Measurements from ENCODE around the gene PAX8.
"Not testable (repeated sequence)": the region's sequence is repeated elsewhere in the genome, so short reads cannot be mapped to it uniquely, and the experiment has no call there.

Gene PAX8

DNA sequence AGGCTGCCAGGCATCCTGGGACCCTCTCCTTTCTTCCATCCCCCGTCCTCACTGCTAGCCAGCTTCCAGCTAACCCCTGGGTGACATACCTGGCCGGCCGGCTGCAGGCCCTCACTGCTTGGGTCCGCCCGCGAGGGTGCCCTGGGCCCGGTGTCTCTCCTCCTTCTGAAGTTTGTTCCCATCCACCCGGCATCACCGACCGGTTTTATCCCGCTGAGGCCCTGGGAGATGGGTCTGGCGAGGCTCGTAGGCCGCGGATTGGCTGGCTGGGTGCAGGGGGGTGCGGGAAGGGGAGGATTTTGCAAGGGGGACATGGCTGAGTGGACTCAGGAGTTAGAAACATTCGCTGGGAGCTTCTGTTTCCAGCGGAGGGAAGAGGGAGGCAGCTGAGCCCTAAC lies at the start of gene PAX8:
Gene PAX8 (minus strand): TSS at position 180 of the 398 bp plus-strand sequence. CDS start 527 bp downstream, outside the sequence.
- DNase-seq: no peak

DNA sequence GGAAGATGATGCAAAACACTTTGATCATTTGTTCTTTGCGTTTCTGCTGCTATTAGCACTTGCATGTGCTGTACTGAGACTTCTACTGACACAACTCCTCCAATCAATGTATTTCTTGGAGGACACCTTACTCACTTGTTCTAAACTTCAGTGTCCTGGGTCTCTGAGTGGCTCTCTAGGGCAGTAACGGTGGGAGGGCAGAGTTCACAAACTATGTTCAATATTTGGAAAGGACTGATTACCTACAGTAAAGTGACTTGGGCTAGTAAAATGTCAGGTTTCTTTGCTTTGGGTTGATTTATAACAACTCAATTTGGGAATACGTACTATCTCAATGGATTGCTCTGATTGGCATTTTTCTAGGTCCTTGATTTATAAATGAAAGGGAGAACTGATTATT lies 49.3 kb upstream of the PAX8 start:
- no peak for DNase-seq

DNA sequence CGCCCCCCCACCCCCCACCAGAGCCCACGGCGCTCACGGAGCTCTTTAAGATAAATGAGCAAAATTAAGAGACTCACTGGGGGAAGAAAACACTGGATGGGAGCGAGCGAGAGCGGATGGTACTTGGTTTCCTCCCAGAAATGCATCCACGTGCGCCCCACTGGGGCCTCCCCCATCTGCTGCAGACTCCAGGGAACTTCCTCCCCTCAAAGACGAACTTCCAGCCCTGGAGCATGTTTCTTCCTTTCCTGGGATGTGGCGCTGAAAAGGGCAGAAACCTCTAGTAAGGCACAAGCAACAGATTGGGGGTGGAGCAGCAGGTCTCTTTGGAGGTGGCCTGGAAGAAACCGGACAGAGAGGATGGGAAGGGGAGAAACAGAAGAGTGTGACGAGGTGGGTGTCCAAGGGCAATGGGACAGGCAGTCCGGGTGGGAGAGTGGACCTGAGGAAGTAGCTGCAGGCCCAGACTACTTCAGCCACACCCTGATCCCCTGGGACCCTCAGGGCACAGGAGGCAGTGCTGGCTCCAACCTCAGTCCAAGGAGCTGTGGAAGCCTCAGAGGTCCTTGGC lies 46.5 kb upstream of the PAX8 start:
- peak in 1 of 56 donors; percentile 44 for DNase-seq

DNA sequence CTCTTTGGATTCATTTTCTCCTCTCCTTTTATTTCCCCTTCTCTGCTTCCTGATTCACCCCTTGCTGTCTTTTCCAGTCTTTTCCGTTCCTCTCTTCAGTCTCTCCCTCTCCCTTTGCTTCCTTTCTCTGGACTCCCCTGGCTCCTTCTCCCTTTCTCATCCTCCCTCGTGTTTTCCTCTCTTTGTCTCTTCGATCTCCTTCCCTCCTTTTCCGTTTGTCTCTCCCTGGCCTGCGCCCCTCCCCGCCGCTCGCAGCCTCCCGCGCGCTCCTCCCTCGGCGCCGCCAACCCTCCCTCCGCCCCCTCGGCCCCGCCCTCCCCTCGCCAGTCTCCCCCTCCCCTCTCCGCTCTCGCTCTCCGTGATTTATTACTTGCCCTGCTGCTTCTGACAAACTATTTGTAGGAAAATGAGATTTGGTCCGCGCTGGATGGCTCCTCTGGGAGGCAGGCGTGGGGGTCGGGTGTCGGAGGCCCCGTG lies 46.0 kb upstream of the PAX8 start:
- peak in 29 of 56 donors; percentile 3 to 63 (median 24) for DNase-seq

DNA sequence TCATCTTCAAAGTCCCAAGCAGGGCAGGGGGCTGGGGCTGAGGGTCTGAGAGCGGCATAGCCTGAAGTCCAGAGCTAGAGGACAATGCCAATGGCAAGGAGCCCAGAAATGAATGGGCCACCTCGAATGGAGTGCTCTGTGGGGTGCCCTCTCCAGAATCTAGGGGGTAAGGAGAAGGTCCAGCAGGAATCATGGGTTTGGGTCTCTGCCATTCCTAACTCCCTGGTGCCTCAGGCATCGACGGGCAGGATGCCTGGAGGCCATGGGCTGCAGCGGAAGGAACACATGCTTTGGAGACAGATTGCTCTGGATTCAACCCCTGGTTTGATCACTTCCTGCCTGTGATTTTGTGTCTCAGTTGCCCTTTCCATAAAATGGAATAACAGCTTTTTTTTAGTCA lies 44.4 kb upstream of the PAX8 start:
- peak in 3 of 56 donors; percentile 3 to 25 (median 3) for DNase-seq

DNA sequence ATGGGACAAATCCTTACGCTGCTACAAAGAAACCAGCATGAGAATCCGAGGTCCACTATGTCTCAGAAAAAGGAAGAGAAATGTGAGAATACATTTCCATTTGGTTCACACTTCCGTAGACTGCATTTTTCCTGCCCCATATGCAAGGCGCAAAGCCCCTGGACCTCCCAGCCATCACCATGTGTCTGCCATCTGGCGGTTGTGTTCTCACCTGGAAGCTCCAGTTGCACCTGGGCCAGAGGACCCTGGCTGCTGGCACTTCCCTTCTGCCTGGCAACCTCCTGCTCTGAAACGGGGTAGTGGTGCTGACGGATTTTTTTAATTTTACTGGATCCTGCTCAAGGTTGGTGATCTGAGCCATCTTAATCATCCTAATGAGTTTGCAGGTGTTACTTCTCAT lies 41.4 kb upstream of the PAX8 start:
- DNase-seq: not testable (repeated sequence)

DNA sequence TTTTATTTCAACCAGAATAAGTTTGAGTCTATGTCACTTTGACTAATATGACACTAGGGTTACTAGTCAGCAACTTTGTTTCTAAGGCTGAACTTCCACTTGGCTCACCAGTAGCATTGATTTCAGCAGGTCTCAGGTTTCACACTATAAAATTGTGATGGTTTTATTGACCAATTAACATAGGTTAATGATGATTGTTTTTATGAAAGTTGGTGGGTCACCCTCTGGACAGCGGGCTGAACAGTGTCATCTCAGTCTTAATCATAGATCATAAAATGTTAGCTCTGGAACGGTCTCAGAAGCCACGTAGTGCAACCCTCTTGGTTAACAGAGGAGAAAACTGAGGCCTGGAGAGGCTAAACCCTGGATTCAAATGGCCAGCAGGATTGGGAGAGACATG lies 40.2 kb upstream of the PAX8 start:
- not testable (repeated sequence) for DNase-seq

DNA sequence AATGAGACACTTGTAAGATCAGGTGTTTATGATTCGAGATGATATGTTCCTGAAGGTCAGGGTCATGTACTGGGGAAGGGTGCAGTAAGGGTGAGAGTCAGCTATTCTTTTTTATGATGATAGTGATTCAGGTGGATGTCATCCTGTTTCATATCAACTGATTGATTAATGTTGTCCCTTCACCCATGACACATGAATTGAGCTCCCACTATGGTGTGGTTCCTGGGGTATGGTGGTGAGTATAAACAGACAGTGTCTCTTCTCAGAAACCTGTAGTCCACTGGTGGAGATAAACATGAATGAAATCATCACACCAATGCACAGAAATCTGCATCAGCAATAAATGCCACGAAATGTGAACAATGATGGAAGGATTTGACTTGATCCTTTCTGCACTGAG lies 37.4 kb upstream of the PAX8 start:
- DNase-seq: no peak

DNA sequence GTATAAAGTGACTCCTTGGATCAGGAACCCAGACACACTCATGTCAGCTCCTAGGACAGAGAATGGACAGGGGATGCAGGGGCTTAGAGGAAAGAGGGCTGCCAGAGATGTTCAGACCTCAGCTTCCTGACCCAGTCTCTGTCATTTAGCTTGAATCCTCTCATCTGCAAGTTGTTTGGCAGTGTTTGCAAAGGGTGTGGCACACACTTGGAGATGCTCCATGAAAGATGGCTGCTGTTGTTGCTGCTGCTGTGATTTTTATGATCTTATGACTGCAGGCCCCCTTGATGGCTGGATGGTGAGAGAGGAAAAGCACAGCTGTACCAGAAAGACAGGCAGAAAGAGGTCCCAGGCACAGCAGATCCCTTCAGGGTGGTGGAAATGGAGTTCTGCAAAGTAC lies 35.9 kb upstream of the PAX8 start:
- DNase-seq: not testable (repeated sequence)

DNA sequence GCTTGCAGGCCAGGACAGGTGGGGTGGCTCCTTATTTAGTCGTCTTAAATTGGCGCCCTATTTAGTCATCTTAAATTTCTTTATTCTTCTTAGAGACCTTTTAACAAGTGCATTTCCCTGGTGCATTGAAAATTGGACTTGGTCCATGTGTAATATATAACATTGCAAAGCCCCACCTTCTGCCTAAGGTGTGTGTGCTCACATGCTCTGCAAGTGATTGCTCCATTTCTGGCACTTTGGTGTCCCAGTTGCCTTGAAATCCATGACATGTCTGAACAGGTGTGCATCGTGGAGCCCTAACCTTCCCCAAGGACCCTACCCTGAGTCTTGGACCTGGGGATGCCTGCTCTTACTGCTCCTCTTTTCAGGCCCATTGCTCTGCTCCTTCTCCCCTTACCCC lies 35.5 kb upstream of the PAX8 start:
- DNase-seq: not testable (repeated sequence)

DNA sequence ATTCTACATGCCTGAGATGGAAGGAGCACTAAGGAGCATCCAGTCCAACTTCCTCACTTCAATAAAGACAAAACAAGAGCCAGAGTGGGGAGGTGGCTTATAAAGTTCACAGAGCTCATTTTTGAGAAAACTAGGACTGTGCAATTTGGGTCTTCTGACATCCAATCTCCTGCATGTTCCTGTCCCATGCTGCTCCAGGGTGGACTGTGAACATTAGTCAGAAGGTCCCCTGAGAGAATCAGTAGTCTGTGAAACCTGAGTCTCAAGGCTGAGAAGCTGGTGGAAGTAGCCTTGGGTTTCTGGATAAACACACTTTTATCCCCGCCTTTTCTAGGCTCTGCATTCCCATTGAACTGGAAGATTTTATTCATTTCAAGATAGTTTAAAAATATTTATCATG lies 33.1 kb upstream of the PAX8 start:
- not testable (repeated sequence) for DNase-seq

DNA sequence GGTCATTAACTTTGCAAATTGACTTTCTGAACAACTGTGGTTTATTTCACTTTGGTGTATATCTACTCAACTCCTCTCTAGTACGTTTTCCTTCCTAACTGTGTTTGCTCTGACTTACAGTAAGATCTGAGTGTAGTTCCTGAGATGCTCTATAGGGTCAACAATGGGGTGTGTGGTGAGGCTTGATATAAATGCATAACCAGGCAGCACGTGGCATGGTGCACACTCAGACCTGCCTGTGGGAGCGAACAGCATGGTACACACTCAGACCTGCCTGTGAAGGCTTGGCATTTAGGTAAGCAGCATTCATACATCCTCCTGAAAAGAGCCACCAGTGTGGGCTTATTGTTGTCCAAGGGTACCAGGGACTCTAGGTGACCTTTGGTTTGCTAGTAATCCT lies 32.5 kb upstream of the PAX8 start:
- not testable (repeated sequence) for DNase-seq

DNA sequence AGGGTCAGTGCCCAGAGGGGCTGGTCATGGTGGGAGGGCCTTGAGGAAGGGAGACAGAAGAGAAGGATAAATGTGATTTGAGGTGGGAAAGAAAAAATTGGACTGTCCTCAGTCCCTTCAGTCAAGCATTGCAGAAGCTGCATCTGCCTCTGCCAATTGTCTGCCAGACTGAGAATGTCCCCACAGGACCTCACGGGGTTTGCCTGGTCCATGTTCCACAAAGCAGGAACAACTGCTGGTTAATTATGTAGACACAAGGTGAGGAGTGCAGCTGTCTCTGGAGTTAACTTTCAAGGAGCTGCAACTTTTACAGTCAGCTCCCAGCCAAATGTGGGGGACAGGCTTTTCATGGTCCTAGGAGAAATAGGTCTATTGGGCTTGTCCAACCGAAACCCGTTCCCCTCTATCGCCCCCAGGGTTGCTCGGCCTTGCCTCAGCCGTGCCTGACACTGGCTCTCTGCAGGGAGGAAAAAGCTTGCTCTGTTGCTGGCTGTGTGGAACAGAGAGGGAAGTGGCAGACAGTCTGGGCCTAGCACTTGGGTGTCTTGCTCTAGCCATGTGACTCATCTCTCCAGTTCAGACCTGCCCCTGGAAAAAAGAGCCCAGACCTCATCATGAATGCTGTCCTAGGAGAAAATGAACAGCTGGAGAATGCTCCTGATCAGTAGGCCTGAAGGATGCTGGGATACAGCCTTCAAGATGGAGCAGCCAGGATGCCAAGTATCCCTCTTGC lies 31.1 kb upstream of the PAX8 start:
- no peak for DNase-seq

DNA sequence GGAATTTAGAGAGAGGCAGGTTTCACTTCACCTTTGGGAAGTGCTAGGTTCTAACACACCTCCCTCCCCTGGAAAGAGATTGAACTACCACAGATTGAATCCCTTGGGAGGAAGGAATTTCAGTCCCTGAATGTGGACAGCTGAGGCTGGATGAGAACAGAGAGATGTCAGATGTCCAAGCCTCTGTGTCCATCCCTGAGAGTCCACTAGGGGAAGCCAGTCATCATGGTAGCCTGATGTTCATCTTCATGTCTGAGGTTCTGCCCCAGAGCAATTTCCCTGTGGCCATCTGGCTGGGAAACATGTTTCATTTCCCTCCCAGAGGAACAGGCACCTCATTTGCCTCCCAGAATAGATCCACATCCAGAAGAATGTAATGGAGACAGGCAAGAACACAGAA lies 30.1 kb upstream of the PAX8 start:
- DNase-seq: not testable (repeated sequence)

DNA sequence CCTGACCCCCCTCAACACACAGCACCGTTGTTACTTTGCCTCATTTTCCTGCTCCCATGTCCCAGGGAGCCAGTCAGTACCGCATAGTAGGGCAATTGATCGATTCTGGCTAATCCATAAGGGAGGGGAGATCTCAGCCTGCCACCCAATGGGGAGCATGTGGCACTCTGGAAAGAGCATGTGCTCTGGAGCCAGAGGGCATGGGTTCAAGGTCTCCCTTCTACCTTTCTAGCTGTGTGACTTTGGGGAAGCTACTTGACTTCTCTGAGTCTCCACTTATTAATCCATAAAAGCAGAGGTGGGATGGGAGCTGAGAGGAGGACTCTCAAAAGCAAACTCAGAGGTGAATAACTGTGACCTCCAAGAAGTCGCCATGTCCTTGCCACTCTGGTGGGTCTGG lies 27.5 kb upstream of the PAX8 start:
- DNase-seq: not testable (repeated sequence)

DNA sequence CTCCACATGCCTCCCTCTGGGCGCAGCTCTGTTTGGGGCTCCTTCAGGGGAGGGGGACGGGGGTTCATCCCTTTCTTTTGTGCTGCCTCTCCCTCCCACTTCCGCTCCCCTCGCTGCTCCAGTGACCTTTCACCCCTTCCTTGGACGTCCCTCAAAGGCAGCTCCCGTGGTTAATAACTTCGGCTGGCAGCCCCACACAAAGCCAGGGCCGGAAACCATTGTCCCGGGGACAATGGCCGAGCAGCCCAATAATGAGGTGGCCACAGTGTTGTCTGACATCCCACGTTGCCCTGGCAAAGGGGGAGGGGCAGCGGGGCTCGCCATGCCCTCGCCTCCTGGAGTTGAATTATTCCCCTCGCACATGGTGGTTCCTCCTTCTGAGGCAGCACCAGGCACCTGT lies 27.0 kb upstream of the PAX8 start:
- DNase-seq: peak in 10 of 56 donors; percentile 6 to 40 (median 26)

DNA sequence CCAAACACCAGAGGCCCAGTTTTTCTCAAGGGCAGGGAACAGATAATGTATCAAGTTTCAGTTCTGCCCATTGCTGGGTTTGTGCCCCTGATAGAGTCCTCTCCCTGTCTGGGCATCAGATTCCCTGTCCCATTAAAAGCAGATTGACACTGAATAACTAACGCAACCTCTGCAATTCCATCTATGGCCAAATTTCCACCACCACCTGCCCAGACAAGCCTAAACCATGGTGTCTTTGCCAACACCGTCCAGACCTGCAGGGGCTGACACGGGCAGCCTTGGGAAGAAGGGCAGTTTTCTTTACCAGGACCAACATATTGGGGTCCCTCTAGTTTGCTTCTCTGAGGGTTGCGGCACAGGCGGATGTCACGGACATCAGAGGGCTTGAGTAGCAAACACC lies 26.4 kb upstream of the PAX8 start:
- no peak for DNase-seq

DNA sequence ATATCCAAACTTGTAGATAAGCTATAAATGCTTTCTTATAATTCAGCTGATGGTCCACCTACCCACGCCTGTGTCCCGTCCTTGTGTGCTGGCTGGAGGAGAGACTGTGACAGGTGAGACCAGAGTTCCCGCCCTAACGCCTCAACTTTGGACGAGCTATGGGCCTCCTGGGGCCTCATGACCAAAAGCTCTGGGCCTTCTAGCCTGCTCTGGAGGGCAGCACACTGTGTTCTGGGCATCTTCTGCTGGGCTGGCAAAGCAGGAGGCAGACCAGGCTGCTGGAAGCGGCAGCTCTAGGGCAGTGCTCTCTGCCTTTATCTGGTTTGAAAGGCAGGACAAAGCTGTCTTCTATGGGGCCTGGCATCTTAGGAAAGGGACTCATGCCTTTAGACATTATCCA lies 26.0 kb upstream of the PAX8 start:
- DNase-seq: peak in 4 of 56 donors; percentile 13 to 25 (median 18)

DNA sequence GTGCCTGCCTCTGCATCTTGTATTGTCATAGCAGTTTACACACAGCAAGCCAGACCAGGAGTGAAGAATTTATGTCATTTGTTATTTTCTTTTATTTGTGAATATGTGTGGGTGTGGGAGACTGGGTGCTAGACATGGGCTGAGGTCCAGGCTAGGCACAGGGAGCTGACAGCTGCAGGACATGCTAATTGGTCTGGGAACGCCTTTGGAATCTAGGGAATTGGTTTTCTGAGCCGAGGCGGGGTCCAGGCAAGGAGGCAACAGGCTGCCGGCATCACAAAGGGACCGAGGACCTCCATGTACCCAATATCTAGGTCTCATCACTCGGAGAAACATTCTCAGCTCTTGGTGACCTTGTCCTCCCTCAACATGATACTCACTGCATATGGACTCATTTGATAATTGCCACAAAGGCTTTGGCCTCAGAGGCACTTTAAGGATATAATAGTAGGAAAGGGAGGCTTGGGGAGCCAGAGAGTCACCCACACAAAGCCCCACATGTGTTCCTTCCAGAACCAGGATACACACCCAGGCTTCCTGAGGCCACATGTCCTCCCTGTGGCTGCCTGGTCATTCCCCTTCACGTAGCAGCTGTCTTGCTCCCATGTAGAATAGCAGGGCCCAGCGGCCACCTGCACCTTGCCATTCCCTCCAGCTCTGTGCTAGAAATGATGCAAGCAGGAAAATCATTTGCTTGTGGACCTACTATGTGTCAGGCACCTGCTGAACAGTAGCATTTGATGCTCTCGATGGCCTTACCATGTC lies 23.7 kb upstream of the PAX8 start:
- DNase-seq: not testable (repeated sequence)

DNA sequence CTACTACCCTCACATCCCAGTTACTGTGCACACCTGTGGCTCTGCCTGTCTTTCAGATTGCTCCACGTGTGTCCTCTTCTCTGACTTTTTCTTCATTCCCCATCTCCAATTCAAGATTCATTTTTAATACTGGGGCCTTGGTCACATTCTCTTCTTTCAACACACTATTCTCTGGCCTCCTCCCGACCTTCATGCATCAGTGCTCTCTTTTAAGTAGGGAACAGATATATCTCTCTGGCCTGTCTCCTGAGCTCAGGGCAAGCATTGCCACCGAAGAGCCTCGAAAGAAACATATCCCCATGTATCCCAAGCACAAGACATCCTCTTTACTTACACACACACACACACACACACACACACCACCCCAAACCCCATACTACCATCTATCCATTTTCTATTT lies 21.6 kb upstream of the PAX8 start:
- no peak for DNase-seq

DNA sequence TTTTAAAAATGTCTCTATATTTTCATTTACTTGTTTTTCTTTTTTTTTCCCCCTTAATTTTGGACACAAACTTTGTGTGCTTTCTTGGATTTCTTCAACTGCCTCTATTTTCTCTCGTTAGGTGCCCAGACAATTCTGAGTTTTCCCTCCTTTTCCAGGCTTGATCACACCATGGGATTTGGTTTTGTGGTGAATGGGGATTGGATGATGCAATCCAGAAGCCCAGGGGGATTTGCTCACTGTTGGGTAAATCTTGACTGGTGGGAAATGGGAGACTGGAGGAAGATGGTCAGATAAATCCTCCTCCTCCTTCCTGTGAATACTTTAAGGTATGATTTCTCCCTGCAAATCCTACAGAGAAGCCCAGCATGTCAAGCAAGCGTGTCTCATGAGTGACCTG lies 19.5 kb upstream of the PAX8 start:
- DNase-seq: no peak

DNA sequence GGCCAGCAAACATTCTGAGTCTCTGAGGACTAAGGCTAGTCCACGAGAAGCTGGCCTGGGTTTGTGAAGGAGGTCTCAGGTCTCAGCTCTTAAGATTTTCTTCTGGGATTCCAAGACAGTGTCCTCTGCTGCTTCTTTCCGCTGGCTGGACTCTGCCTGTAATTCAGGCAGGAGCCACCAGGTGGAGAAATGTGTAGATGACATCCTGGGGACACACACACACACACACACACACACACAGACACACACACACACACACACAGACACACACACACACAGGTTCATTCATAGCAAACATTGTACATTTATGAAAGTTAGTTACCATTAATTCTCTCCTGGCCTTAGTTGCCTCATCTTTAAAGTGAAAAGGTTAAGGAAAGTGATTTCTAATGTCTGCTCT lies 18.9 kb upstream of the PAX8 start:
- not testable (repeated sequence) for DNase-seq
